ENCODE data around the gene GLCCI1. TPM values are rescaled to one million over a fixed set of nuclear protein-coding genes. Genes with fewer than 3 reads are reported as not detected.

GLCCI1 gene
- total and polyA plus RNA-seq, 9 donors: 9.7 to 18.3 (median 12.9) TPM

- H3K27ac ChIP-seq (ENCODE audit: low read length): no peak overlapping the region
- no peaks in the 10 kb centered on the region for H3K4me1 ChIP-seq (ENCODE audit: control insufficient read depth, insufficient read depth, low read length)
- H3K9me3 ChIP-seq (replicated peaks; ENCODE audit: control insufficient read depth, low read depth, low read length): no peaks in the 10 kb centered on the region
- no CpG with 5 or more reads among the region's 2 CpGs for WGBS (ENCODE audit: insufficient coverage)
- H3K4me3 ChIP-seq (ENCODE audit: low read length): no peak overlapping the region
- no peak for DNase-seq
- H3K27me3 ChIP-seq (ENCODE audit: control insufficient read depth, insufficient read depth, low read length): no peaks in the 10 kb centered on the region
- no peaks in the 10 kb centered on the region for H3K36me3 ChIP-seq (ENCODE audit: control insufficient read depth, insufficient read depth, low read length)
Observed at GRCh38 chr7:7957513-7957912, 11.1 kb upstream of the GLCCI1 start.

- Histone ChIP-seq H3K36me3 (ENCODE audit: control insufficient read depth, insufficient read depth, low read length) (no peaks in the 10 kb centered on the region), H3K4me3 (ENCODE audit: low read length) (no peak overlapping the region), H3K9me3 (replicated peaks; ENCODE audit: control insufficient read depth, low read depth, low read length) (no peaks in the 10 kb centered on the region), H3K27me3 (ENCODE audit: control insufficient read depth, insufficient read depth, low read length) (no peaks in the 10 kb centered on the region), H3K4me1 (ENCODE audit: control insufficient read depth, insufficient read depth, low read length) (no peaks in the 10 kb centered on the region), H3K27ac (ENCODE audit: low read length) (no peak overlapping the region)
- DNase-seq: no peak
- 93% methylated on average over 3 of the region's 4 CpGs for WGBS (ENCODE audit: insufficient coverage)
Observed at GRCh38 chr7:7959979-7960670, 8.5 kb upstream of the GLCCI1 start.

GRCh38 chr7:7962851-7963250, 5.7 kb upstream of the GLCCI1 start:
- no peak overlapping the region for H3K27ac ChIP-seq (ENCODE audit: low read length)

GRCh38 chr7:7964250-7964649, 4.3 kb upstream of the GLCCI1 start:
- WGBS (ENCODE audit: insufficient coverage): no CpG with 5 or more reads among the region's 2 CpGs
- no peak for DNase-seq
- Histone ChIP-seq H3K27ac (ENCODE audit: low read length) (no peak overlapping the region), H3K4me3 (ENCODE audit: low read length) (no peak overlapping the region), H3K4me1 (ENCODE audit: control insufficient read depth, insufficient read depth, low read length) (no peaks in the 10 kb centered on the region), H3K36me3 (ENCODE audit: control insufficient read depth, insufficient read depth, low read length) (no peaks in the 10 kb centered on the region), H3K27me3 (ENCODE audit: control insufficient read depth, insufficient read depth, low read length) (no peaks in the 10 kb centered on the region), H3K9me3 (replicated peaks; ENCODE audit: control insufficient read depth, low read depth, low read length) (no peaks in the 10 kb centered on the region)

More at GRCh38 chr7:7962851-7963250, 5.7 kb upstream of the GLCCI1 start:
- 92% methylated on average over 2 of the region's 3 CpGs for WGBS (ENCODE audit: insufficient coverage)
- Histone ChIP-seq H3K9me3 (replicated peaks; ENCODE audit: control insufficient read depth, low read depth, low read length) (no peaks in the 10 kb centered on the region), H3K4me1 (ENCODE audit: control insufficient read depth, insufficient read depth, low read length) (no peaks in the 10 kb centered on the region), H3K27me3 (ENCODE audit: control insufficient read depth, insufficient read depth, low read length) (no peaks in the 10 kb centered on the region), H3K4me3 (ENCODE audit: low read length) (no peak overlapping the region), H3K36me3 (ENCODE audit: control insufficient read depth, insufficient read depth, low read length) (no peaks in the 10 kb centered on the region)
- DNase-seq: no peak

- 100% methylated on average over 1 of the region's 2 CpGs for WGBS (ENCODE audit: insufficient coverage)
- no peak overlapping the region for H3K4me3 ChIP-seq (ENCODE audit: low read length)
- no peak overlapping the region for H3K27ac ChIP-seq (ENCODE audit: low read length)
- no peaks in the 10 kb centered on the region for H3K27me3 ChIP-seq (ENCODE audit: control insufficient read depth, insufficient read depth, low read length)
- H3K4me1 ChIP-seq (ENCODE audit: control insufficient read depth, insufficient read depth, low read length): no peaks in the 10 kb centered on the region
- no peaks in the 10 kb centered on the region for H3K36me3 ChIP-seq (ENCODE audit: control insufficient read depth, insufficient read depth, low read length)
- no peaks in the 10 kb centered on the region for H3K9me3 ChIP-seq (replicated peaks; ENCODE audit: control insufficient read depth, low read depth, low read length)
- no peak for DNase-seq
Observed at GRCh38 chr7:7964691-7965090, 3.9 kb upstream of the GLCCI1 start.

GRCh38 chr7:7965301-7965700, 3.3 kb upstream of the GLCCI1 start:
- Histone ChIP-seq H3K9me3 (replicated peaks; ENCODE audit: control insufficient read depth, low read depth, low read length) (no peaks in the 10 kb centered on the region), H3K4me3 (ENCODE audit: low read length) (no peak overlapping the region), H3K27me3 (ENCODE audit: control insufficient read depth, insufficient read depth, low read length) (no peaks in the 10 kb centered on the region), H3K4me1 (ENCODE audit: control insufficient read depth, insufficient read depth, low read length) (no peaks in the 10 kb centered on the region), H3K36me3 (ENCODE audit: control insufficient read depth, insufficient read depth, low read length) (no peaks in the 10 kb centered on the region), H3K27ac (ENCODE audit: low read length) (no peak overlapping the region)
- DNase-seq: no peak
- WGBS (ENCODE audit: insufficient coverage): 60% methylated on average over 1 of the region's 1 CpG

- Histone ChIP-seq H3K27ac (ENCODE audit: low read length) (no peak overlapping the region), H3K9me3 (replicated peaks; ENCODE audit: control insufficient read depth, low read depth, low read length) (no peaks in the 10 kb centered on the region), H3K27me3 (ENCODE audit: control insufficient read depth, insufficient read depth, low read length) (no peaks in the 10 kb centered on the region), H3K36me3 (ENCODE audit: control insufficient read depth, insufficient read depth, low read length) (no peaks in the 10 kb centered on the region), H3K4me1 (ENCODE audit: control insufficient read depth, insufficient read depth, low read length) (no peaks in the 10 kb centered on the region), H3K4me3 (ENCODE audit: low read length) (no peak overlapping the region)
- no peak for DNase-seq
- WGBS (ENCODE audit: insufficient coverage): no CpG with 5 or more reads among the region's 3 CpGs
Observed at GRCh38 chr7:7966141-7966734, 2.4 kb upstream of the GLCCI1 start.

GRCh38 chr7:7967886-7968543, 581 bp upstream of the GLCCI1 start:
- Histone ChIP-seq H3K36me3 (ENCODE audit: control insufficient read depth, insufficient read depth, low read length) (no peaks in the 10 kb centered on the region), H3K27ac (ENCODE audit: low read length) (peak overlapping the region; percentile 70), H3K27me3 (ENCODE audit: control insufficient read depth, insufficient read depth, low read length) (no peaks in the 10 kb centered on the region), H3K4me3 (ENCODE audit: low read length) (peak overlapping the region; percentile 95), H3K4me1 (ENCODE audit: control insufficient read depth, insufficient read depth, low read length) (peaks cover 5% of the 10 kb centered on the region), H3K9me3 (replicated peaks; ENCODE audit: control insufficient read depth, low read depth, low read length) (no peaks in the 10 kb centered on the region)
- 2% methylated on average over 9 of the region's 14 CpGs for WGBS (ENCODE audit: insufficient coverage)
- DNase-seq: no peak

- Histone ChIP-seq H3K4me1 (ENCODE audit: control insufficient read depth, insufficient read depth, low read length) (peaks cover 5% of the 10 kb centered on the region), H3K36me3 (ENCODE audit: control insufficient read depth, insufficient read depth, low read length) (no peaks in the 10 kb centered on the region), H3K4me3 (ENCODE audit: low read length) (peak overlapping the region; percentile 95), H3K27me3 (ENCODE audit: control insufficient read depth, insufficient read depth, low read length) (no peaks in the 10 kb centered on the region), H3K27ac (ENCODE audit: low read length) (peak overlapping the region; percentile 98), H3K9me3 (replicated peaks; ENCODE audit: control insufficient read depth, low read depth, low read length) (no peaks in the 10 kb centered on the region)
- WGBS (ENCODE audit: insufficient coverage): under 1% methylated on average over 77 of the region's 98 CpGs
- DNase-seq: peak; percentile 67
Observed at GRCh38 chr7:7969306-7970236, 975 bp downstream of the GLCCI1 start.

- Histone ChIP-seq H3K27me3 (ENCODE audit: control insufficient read depth, insufficient read depth, low read length) (no peaks in the 10 kb centered on the region), H3K27ac (ENCODE audit: low read length) (peak overlapping the region; percentile 89), H3K36me3 (ENCODE audit: control insufficient read depth, insufficient read depth, low read length) (no peaks in the 10 kb centered on the region), H3K4me1 (ENCODE audit: control insufficient read depth, insufficient read depth, low read length) (peaks cover 5% of the 10 kb centered on the region), H3K9me3 (replicated peaks; ENCODE audit: control insufficient read depth, low read depth, low read length) (no peaks in the 10 kb centered on the region), H3K4me3 (ENCODE audit: low read length) (peak overlapping the region; percentile 95)
- peak; percentile 35 for DNase-seq
- no CpG with 5 or more reads among the region's 6 CpGs for WGBS (ENCODE audit: insufficient coverage)
Observed at GRCh38 chr7:7970237-7970530, 1.6 kb downstream of the GLCCI1 start.
